Stimulated activated CD8-positive, alpha-beta memory T cell treated with anti-CD3 and anti-CD28 coated beads, Interleukin-2, amount 100 ng/mL, for 48 hours (primary cell): ENCODE measurements around the gene RND2.

ENCODE experiments used
- DNase-seq, 2 donors: peaks; one replicate each; pipeline ENCODE4 v3.0.0-alpha.2; 2020; ENCODE audit warnings: low read depth in 2 of 2

Gene RND2

DNA sequence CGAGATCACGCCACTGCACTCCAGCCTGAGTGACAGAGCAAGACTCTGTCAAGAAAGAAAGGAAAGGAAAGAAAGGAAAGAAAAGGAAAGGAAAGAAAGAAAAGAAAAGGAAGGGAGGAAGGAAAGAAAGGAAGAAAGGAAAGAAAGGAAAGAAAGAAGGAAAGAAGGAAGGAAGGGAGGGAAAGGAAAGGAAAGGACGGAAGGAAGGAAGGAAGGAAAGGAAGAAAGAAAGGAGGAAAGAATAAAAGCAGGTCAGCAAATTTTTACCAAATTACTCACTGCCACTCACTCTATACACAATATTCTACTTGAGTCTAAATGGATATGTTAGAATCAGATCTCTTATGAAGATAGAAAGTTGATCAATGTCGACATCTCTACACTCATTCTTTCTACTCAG is 49.8 kb downstream of the RND2 start:
- no peak for DNase-seq

DNA sequence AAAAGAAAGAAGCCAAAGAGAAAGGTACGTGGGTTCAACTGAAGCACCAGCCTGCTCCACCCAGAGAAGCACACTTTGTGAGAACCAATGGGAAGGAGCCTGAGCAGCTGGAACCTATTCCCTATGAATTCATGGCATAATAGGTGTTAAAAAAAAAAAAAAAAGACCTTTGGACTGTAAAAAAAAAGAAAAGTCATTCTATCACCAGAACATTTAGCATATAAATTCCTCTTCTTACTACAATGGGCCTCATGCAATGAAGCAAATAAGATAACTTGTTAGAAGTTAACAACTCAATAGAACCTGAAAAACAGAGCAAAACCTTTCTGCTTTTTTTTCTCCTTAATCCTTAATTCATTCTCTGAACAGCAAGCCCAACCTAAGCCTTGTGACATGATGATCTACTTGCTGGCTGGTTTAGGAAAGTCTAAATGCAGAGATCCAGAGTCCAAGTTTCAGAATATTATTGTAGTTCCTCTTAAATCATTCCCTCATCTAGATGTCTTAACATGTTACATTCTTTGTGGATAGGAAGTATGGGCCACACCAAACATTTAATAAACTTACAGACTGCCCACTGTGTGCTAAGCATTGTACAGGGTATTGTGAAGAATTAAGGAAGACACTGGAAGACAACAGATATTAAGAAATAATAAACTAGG is 54.7 kb downstream of the RND2 start:
- no peak for DNase-seq
